ENCODE data around the gene GULP1. TPM values are rescaled to one million over a fixed set of nuclear protein-coding genes. Genes with fewer than 3 reads are reported as not detected.
"Not testable (repeated sequence)": the region's sequence is repeated elsewhere in the genome, so short reads cannot be mapped to it uniquely, and the experiment has no call there.

GULP1 gene
- total and polyA plus RNA-seq, 2 donors, result 4.1 to 4.8 TPM

DNA sequence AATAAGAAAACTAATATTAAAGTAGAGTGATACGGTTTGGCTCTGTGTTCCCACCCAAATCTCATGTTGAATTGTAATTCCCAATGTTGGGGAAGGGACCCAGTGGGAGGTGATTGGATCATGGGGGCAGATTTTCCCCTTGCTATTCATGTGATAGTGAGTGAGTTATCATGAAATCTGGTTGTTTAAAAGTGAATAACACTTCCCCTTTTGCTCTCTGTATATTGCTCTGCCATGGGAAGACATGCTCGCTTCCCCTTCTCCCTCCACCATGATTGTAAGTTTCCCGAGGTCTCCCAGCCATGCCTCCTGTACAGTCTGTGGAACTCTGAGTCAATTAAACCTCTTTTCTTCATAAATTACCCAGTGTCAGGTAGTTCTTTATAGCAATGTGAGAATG, 7.4 kb upstream of the GULP1 start:
- H3K4me3 ChIP-seq (ENCODE audit: low read length in 2 of 2); H3K9me3 ChIP-seq (ENCODE audit: control insufficient read depth in 2 of 2, insufficient read depth in 1 of 2, low read length in 1 of 2); H3K36me3 ChIP-seq (ENCODE audit: control insufficient read depth in 2 of 2, insufficient read depth in 2 of 2, low read length in 1 of 2); DNase-seq (ENCODE audit: low read depth in 6 of 9, low spot score in 9 of 9); H3K4me1 ChIP-seq (ENCODE audit: control insufficient read depth in 2 of 2, insufficient read depth in 2 of 2, low read length in 2 of 2); H3K27ac ChIP-seq (ENCODE audit: low read depth in 1 of 2, low read length in 1 of 2); H3K27me3 ChIP-seq (ENCODE audit: control insufficient read depth in 2 of 2, insufficient read depth in 1 of 2, low read length in 1 of 2): not testable (repeated sequence)
- WGBS, result 90% methylated on average over 3 of the region's 3 CpGs

- Histone ChIP-seq H3K27me3 (ENCODE audit: control insufficient read depth in 2 of 2, insufficient read depth in 1 of 2, low read length in 1 of 2) (no peaks in the 10 kb centered on the region), H3K36me3 (ENCODE audit: control insufficient read depth in 2 of 2, insufficient read depth in 2 of 2, low read length in 1 of 2) (no peaks in the 10 kb centered on the region), H3K9me3 (ENCODE audit: control insufficient read depth in 2 of 2, insufficient read depth in 1 of 2, low read length in 1 of 2) (no peaks in the 10 kb centered on the region), H3K4me1 (ENCODE audit: control insufficient read depth in 2 of 2, insufficient read depth in 2 of 2, low read length in 2 of 2) (no peaks in the 10 kb centered on the region), H3K27ac (ENCODE audit: low read depth in 1 of 2, low read length in 1 of 2) (no peak overlapping the region), H3K4me3 (ENCODE audit: low read length in 2 of 2) (no peak overlapping the region)
- 89% methylated on average over 5 of the region's 5 CpGs for WGBS
- DNase-seq (ENCODE audit: low read depth in 6 of 9, low spot score in 9 of 9), result no peak
Measured at GRCh38 chr2:188285049-188285448, 6.6 kb upstream of the GULP1 start.

GRCh38 chr2:188285774-188286173, 5.9 kb upstream of the GULP1 start:
- Histone ChIP-seq H3K4me1 (ENCODE audit: control insufficient read depth in 2 of 2, insufficient read depth in 2 of 2, low read length in 2 of 2) (no peaks in the 10 kb centered on the region), H3K27ac (ENCODE audit: low read depth in 1 of 2, low read length in 1 of 2) (no peak overlapping the region)
- no peak for DNase-seq (ENCODE audit: low read depth in 6 of 9, low spot score in 9 of 9)

GRCh38 chr2:188291142-188291616, 495 bp upstream of the GULP1 start:
- no peaks in the 10 kb centered on the region for H3K36me3 ChIP-seq (ENCODE audit: control insufficient read depth in 2 of 2, insufficient read depth in 2 of 2, low read length in 1 of 2)
- WGBS, result 9% methylated on average over 12 of the region's 12 CpGs
- peak overlapping the region; percentile 31 for H3K4me3 ChIP-seq (ENCODE audit: low read length in 2 of 2)
- peaks cover 0 to 4% of the 10 kb centered on the region in 2 donors for H3K4me1 ChIP-seq (ENCODE audit: control insufficient read depth in 2 of 2, insufficient read depth in 2 of 2, low read length in 2 of 2)
- no peak for DNase-seq (ENCODE audit: low read depth in 6 of 9, low spot score in 9 of 9)
- H3K27me3 ChIP-seq (ENCODE audit: control insufficient read depth in 2 of 2, insufficient read depth in 1 of 2, low read length in 1 of 2), result peaks cover 18 to 40% of the 10 kb centered on the region in 2 donors
- H3K9me3 ChIP-seq (ENCODE audit: control insufficient read depth in 2 of 2, insufficient read depth in 1 of 2, low read length in 1 of 2), result no peaks in the 10 kb centered on the region
- peak overlapping the region in 1 of 2 donors; percentile 22 for H3K27ac ChIP-seq (ENCODE audit: low read depth in 1 of 2, low read length in 1 of 2)

More at GRCh38 chr2:188285774-188286173, 5.9 kb upstream of the GULP1 start:
- Histone ChIP-seq H3K4me3 (ENCODE audit: low read length in 2 of 2) (no peak overlapping the region), H3K36me3 (ENCODE audit: control insufficient read depth in 2 of 2, insufficient read depth in 2 of 2, low read length in 1 of 2) (no peaks in the 10 kb centered on the region), H3K27me3 (ENCODE audit: control insufficient read depth in 2 of 2, insufficient read depth in 1 of 2, low read length in 1 of 2) (peaks cover 0 to 4% of the 10 kb centered on the region in 2 donors), H3K9me3 (ENCODE audit: control insufficient read depth in 2 of 2, insufficient read depth in 1 of 2, low read length in 1 of 2) (no peaks in the 10 kb centered on the region)
- WGBS, result 87% methylated on average over 2 of the region's 2 CpGs

DNA sequence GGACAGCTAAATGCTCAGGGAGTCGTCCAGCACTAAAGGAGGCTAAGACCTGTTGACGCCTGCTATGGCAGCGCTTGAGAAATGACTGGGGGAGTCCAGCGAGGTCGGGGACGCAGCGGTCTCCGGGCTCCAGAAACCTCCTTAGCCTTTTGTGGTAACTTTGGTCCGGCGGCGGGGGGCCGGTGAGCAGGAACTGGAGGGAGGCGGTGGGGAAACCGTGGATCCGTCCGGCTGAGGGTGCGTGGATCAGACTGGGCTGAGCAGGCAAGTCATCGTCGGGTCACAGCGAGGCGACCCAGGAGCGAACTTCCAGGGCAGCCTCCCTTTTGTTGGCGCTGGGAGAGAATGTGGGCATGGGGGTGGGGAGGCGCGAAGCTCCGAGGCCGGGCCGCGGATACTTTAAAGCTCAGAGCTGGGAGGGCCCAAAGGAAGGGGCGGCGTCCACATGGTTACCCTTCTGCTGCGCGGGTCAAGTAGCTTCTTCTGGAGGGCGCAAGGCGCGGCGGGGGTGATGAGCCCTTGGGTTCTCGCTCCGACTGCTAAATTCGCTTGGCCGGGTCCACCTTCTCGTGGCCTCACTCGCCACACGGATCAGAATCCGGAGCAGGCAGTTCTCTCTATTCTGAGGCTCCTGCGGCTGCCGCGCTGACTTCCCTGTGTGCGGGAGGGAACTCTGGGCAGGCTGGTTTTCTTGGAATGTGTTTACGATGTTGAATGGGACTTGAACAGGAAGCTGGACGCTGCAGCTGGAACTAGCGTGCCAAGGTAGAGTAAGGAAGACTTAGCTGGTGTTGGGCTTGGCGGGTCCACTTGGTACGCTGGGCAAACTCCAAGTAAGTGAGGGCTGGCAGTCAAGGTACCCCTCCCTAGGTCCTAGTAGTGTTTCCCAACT, 920 bp downstream of the GULP1 start:
- no peak for DNase-seq (ENCODE audit: low read depth in 6 of 9, low spot score in 9 of 9)
- H3K36me3 ChIP-seq (ENCODE audit: control insufficient read depth in 2 of 2, insufficient read depth in 2 of 2, low read length in 1 of 2), result no peaks in the 10 kb centered on the region
- peaks cover 18 to 40% of the 10 kb centered on the region in 2 donors for H3K27me3 ChIP-seq (ENCODE audit: control insufficient read depth in 2 of 2, insufficient read depth in 1 of 2, low read length in 1 of 2)
- WGBS, result 4% methylated on average over 54 of the region's 54 CpGs
- H3K4me3 ChIP-seq (ENCODE audit: low read length in 2 of 2), result peak overlapping the region; percentile 31
- H3K4me1 ChIP-seq (ENCODE audit: control insufficient read depth in 2 of 2, insufficient read depth in 2 of 2, low read length in 2 of 2), result peaks cover 0 to 4% of the 10 kb centered on the region in 2 donors
- H3K9me3 ChIP-seq (ENCODE audit: control insufficient read depth in 2 of 2, insufficient read depth in 1 of 2, low read length in 1 of 2), result no peaks in the 10 kb centered on the region
- peak overlapping the region; percentile 52 to 68 for H3K27ac ChIP-seq (ENCODE audit: low read depth in 1 of 2, low read length in 1 of 2)

DNA sequence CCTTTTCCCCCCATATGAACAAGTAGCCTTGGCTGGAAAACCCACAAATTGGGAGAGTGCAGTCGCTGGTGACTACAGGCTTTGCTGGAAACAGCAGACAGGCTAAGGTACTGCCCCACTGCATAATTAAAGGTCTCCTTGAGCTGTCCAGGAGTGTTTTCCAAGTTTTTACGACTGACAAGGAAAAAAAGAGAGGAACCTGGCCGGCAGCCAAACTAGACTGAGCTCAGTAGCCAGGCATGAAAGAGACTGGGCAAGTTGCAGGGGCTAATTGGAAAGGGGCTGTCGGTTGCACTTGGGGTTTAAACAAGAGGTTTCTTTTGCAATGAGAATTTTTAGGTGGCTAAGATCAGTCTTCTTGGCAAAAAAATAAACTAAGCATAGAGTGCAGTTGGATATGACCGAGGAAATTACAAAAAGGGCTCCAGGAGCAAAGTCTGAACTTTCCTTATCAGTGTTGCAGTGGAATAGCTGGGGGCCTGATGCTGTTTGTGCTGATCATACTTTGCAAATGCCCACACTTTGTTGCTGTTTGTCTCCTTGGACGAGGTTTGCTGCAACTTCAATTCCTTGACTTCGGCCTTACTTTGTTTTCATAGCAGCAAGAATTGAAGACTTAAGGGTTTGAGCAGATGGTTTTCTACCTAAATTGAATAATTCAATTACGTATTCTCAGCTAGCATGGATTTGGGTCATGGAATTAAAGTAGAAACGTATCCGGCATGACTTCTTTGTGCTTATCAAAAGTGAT, 2.1 kb downstream of the GULP1 start:
- H3K4me1 ChIP-seq (ENCODE audit: control insufficient read depth in 2 of 2, insufficient read depth in 2 of 2, low read length in 2 of 2), result peaks cover 0 to 4% of the 10 kb centered on the region in 2 donors
- H3K27me3 ChIP-seq (ENCODE audit: control insufficient read depth in 2 of 2, insufficient read depth in 1 of 2, low read length in 1 of 2), result peaks cover 18 to 40% of the 10 kb centered on the region in 2 donors
- H3K9me3 ChIP-seq (ENCODE audit: control insufficient read depth in 2 of 2, insufficient read depth in 1 of 2, low read length in 1 of 2), result no peaks in the 10 kb centered on the region
- 79% methylated on average over 10 of the region's 10 CpGs for WGBS
- no peak overlapping the region for H3K27ac ChIP-seq (ENCODE audit: low read depth in 1 of 2, low read length in 1 of 2)
- no peaks in the 10 kb centered on the region for H3K36me3 ChIP-seq (ENCODE audit: control insufficient read depth in 2 of 2, insufficient read depth in 2 of 2, low read length in 1 of 2)
- no peak overlapping the region for H3K4me3 ChIP-seq (ENCODE audit: low read length in 2 of 2)
- no peak for DNase-seq (ENCODE audit: low read depth in 6 of 9, low spot score in 9 of 9)

DNA sequence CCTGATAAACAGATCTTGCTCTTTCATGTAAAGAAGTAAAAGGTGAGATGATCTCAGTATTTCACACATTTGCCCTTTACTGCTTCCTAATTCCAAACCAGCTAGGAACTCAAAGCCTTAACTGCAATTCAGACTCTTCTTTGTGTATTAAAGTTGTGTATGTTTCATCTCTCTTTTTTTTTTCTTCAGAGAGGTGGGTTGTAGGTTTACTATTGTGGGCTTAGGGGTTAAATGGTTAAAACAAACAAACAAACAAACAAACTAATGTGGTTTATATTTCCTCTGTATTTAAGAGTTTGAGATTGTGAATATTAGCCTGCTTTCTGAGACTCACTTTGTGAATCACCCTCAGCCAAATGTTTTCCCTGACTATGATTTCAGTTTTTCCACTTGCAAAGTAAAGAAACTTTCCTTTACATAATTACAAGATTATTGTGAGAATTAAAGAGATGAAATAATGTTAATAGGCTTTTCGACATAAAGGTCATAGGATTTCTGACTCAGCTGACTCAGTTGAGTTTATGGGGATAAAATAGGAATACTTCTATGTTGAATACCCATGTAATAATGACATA, 2.8 kb downstream of the GULP1 start:
- peaks cover 18 to 40% of the 10 kb centered on the region in 2 donors for H3K27me3 ChIP-seq (ENCODE audit: control insufficient read depth in 2 of 2, insufficient read depth in 1 of 2, low read length in 1 of 2)
- peaks cover 0 to 4% of the 10 kb centered on the region in 2 donors for H3K4me1 ChIP-seq (ENCODE audit: control insufficient read depth in 2 of 2, insufficient read depth in 2 of 2, low read length in 2 of 2)
- DNase-seq (ENCODE audit: low read depth in 6 of 9, low spot score in 9 of 9), result no peak
- H3K27ac ChIP-seq (ENCODE audit: low read depth in 1 of 2, low read length in 1 of 2), result no peak overlapping the region
- no peak overlapping the region for H3K4me3 ChIP-seq (ENCODE audit: low read length in 2 of 2)
- 91% methylated on average over 1 of the region's 1 CpG for WGBS
- H3K36me3 ChIP-seq (ENCODE audit: control insufficient read depth in 2 of 2, insufficient read depth in 2 of 2, low read length in 1 of 2), result no peaks in the 10 kb centered on the region
- H3K9me3 ChIP-seq (ENCODE audit: control insufficient read depth in 2 of 2, insufficient read depth in 1 of 2, low read length in 1 of 2), result no peaks in the 10 kb centered on the region

- peaks cover 0 to 4% of the 10 kb centered on the region in 2 donors for H3K4me1 ChIP-seq (ENCODE audit: control insufficient read depth in 2 of 2, insufficient read depth in 2 of 2, low read length in 2 of 2)
- H3K27me3 ChIP-seq (ENCODE audit: control insufficient read depth in 2 of 2, insufficient read depth in 1 of 2, low read length in 1 of 2), result peaks cover 18 to 40% of the 10 kb centered on the region in 2 donors
- no peak overlapping the region for H3K27ac ChIP-seq (ENCODE audit: low read depth in 1 of 2, low read length in 1 of 2)
- DNase-seq (ENCODE audit: low read depth in 6 of 9, low spot score in 9 of 9), result no peak
- H3K4me3 ChIP-seq (ENCODE audit: low read length in 2 of 2), result no peak overlapping the region
- no peaks in the 10 kb centered on the region for H3K9me3 ChIP-seq (ENCODE audit: control insufficient read depth in 2 of 2, insufficient read depth in 1 of 2, low read length in 1 of 2)
- no peaks in the 10 kb centered on the region for H3K36me3 ChIP-seq (ENCODE audit: control insufficient read depth in 2 of 2, insufficient read depth in 2 of 2, low read length in 1 of 2)
- WGBS, result 94% methylated on average over 3 of the region's 3 CpGs
Measured at GRCh38 chr2:188295067-188295685, 3.5 kb downstream of the GULP1 start.

Measured in thymus (tissue), 11 donors.